ENCODE data around the gene ZSWIM3.
A peak's percentile ranks its signal among the peaks of the same experiment; 100 is the strongest.

Gene ZSWIM3

DNA sequence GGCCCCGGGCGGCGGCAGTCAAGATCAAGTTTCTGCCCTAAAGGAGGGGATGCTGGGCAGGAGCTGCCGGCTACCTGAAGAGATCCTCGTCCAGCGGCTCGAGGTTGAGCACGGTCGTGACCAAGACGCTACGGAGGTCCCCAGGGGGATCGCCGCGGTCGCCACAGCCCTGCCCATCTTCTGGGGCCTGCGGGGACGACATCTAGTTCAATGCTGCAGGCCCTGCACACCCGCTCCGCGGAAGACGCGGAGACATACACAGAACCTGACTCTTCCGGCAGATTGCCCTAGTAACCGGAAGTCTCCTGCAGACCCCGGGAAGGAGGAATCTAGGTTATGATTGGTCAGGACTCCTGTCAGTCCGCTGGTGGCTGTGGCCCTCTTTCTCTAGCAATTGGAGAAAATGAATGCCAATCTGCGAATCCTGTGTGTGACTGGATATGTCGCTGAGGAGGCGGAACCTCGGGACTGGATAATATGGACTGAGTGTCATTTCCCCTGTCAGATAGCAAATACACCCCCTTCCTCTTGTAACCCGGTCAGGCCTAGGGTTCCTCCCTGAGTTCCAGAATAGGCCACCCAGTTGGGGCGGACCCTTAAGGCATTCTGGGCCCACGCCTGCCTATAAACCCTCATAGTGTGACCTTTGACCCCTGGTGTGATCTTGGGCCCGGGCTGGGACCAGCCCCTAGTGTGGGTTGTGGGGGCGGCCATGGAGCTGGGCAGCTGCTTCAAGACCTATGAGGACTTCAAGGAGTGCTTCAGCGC lies at the start of gene ZSWIM3, which contains the start of gene ACOT8:
Gene ZSWIM3 (plus strand): TSS at position 501 of the 768 bp plus-strand sequence. CDS start 212 bp downstream, at position 713.
Gene ACOT8 (minus strand): TSS at position 279 of the 768 bp plus-strand sequence. CDS start 77 bp downstream, at position 202.
- peak; percentile 100 for DNase-seq (ENCODE audit: low read depth)
- H3K4me3 ChIP-seq (ENCODE audit: low read depth, low read length), result peak within 1 kb of the TSS; percentile 81
- no peak for TF ChIP-seq CTCF (IDR thresholded peaks at IDR 0.05; ENCODE audit: insufficient read depth, low read depth, low read length, missing control alignments)

- no peak overlapping the region for H3K4me3 ChIP-seq (ENCODE audit: low read depth, low read length)
- DNase-seq (ENCODE audit: low read depth), result no peak
- no peak for TF ChIP-seq CTCF (IDR thresholded peaks at IDR 0.05; ENCODE audit: insufficient read depth, low read depth, low read length, missing control alignments)
Observed at GRCh38 chr20:45810191-45810970, 47.0 kb upstream of the ZSWIM3 start.

DNA sequence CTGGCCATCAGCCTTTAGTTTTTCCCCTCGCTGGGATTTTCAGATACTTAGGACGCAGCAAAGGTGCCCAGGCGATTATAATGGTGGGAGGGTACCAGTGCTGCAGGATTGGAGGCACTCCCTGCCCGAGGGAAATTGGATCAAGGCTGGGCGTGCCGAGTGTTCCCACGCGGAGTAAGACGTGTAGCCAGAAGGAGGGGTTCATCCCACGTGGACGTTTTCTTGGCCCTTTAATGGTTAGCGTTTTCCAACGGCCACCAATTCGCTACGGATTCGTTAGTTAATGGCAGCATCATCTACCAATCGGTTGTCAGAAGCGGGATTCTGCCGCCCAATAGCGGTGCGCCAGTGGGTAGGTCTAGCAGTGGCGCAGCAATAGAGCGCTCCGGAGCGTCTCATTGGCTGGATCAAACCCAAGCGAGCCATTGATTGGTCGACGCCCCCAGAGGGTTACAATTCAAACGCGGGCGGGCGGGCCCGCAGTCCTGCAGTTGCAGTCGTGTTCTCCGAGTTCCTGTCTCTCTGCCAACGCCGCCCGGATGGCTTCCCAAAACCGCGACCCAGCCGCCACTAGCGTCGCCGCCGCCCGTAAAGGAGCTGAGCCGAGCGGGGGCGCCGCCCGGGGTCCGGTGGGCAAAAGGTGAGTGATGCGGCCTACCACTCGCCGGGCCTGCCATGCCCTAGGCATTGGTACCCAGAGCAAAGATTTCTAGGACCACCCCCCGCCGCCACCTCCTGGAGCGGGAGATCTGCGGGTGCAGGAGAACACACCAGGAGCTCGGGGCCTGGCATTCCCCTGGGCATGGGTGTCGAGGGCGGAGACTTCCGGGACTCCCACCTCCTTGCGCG lies 45.0 kb upstream of the ZSWIM3 start, which contains the start of gene UBE2C:
Gene UBE2C (plus strand): TSS at position 488 of the 849 bp plus-strand sequence. CDS start 52 bp downstream, at position 540.
- peak within 1 kb of the TSS; percentile 92 for H3K4me3 ChIP-seq (ENCODE audit: low read depth, low read length)
- no peak for TF ChIP-seq CTCF (IDR thresholded peaks at IDR 0.05; ENCODE audit: insufficient read depth, low read depth, low read length, missing control alignments)
- peak; percentile 99 for DNase-seq (ENCODE audit: low read depth)

DNA sequence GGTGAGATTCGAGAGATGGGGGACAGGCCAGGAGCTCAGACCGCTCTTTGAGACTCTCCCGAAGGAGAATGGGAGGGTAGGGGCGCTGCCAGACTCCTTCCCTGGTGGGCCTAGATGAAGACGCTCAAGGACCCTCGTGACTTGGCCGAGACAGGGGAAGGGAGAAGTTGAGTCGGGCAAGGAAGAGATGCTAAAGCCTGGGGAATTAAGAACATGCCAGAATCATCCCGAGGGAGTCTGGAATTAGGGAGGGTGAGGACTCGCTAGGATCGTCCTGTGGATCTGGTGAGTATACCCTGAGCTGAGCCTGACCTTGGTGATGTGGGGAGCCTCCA lies 44.4 kb upstream of the ZSWIM3 start:
- peak overlapping the region; percentile 92 for H3K4me3 ChIP-seq (ENCODE audit: low read depth, low read length)
- TF ChIP-seq CTCF (IDR thresholded peaks at IDR 0.05; ENCODE audit: insufficient read depth, low read depth, low read length, missing control alignments), result no peak
- no peak for DNase-seq (ENCODE audit: low read depth)

DNA sequence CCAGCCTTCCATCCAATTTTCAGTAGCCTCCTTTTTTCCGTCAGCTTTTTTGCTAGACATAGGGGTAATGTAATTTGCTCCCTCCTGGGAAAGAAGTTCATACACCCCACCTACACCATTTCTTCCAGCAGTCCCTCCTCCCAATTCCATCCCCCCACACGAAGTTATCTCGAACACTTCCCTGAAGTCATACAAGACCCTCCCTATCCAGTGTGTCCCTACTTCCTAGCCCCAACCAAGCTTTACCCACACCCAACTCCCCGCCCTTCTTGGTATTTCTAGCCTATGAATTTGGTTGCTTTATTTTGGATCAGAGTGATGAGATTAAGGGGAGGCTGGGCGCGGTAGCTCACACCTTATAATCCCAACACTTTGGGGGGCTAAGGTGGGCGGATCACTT lies 43.9 kb upstream of the ZSWIM3 start:
- no peak for DNase-seq (ENCODE audit: low read depth)
- H3K4me3 ChIP-seq (ENCODE audit: low read depth, low read length), result peak overlapping the region; percentile 92
- no peak for TF ChIP-seq CTCF (IDR thresholded peaks at IDR 0.05; ENCODE audit: insufficient read depth, low read depth, low read length, missing control alignments)

DNA sequence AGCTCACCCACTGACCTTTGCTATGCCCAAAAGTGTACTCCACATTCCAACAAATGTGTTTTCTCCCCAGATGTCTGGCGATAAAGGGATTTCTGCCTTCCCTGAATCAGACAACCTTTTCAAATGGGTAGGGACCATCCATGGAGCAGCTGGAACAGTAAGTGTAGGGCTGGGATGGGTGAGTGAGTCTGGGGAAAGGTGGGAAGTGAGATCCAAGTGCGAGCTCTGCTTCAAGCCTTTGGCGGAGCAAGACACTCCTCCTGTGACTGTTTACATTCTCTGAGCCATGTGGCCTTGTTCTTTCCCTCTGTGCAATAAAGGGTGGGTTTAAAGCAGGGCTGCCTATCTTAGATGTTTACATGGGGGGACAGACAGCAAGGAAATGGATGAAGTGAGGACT lies 43.1 kb upstream of the ZSWIM3 start:
- no peak for DNase-seq (ENCODE audit: low read depth)
- no peak for TF ChIP-seq CTCF (IDR thresholded peaks at IDR 0.05; ENCODE audit: insufficient read depth, low read depth, low read length, missing control alignments)
- H3K4me3 ChIP-seq (ENCODE audit: low read depth, low read length), result peak overlapping the region; percentile 92

Data from GM12865 (cell line).